WTC11 (cell line): ENCODE results near the gene CNDP1. TPM values are rescaled to one million over a fixed set of nuclear protein-coding genes. Genes with fewer than 3 reads are reported as not detected.

Source experiments
- ATAC-seq: fragments of 200-7000 bp; cut with Tn5 transposase; 2 replicates; pipeline ENCODE4 v1.10.0; 2021; ENCODE audit warnings: mild to moderate bottlenecking, moderate library complexity
- CTCF ChIA-PET: fragments of 300-600 bp; sonication (Branson Sonifier 250); formaldehyde crosslinking; loops from one replicate; lab custom pipeline; 2021; ENCODE audit warnings: antibody characterized with exemption; lab: Charles Lee
- POLR2A ChIA-PET: fragments of 350-600 bp; sonication (Branson Sonifier 250); formaldehyde crosslinking; loops from one replicate; lab custom pipeline; 2021; ENCODE audit warnings: antibody characterized with exemption; lab: Charles Lee
- DNase-seq: peaks from one replicate; pipeline ENCODE4 v3.0.0; 2021; ENCODE audit warnings: low spot score
- H3K27ac Mint-ChIP-seq: 2 replicates; pipeline ENCODE4 v1.8.0; 2021; ENCODE audit warnings: mixed read lengths
- H3K27me3 Mint-ChIP-seq: 2 replicates; pipeline ENCODE4 v1.8.0; 2021; ENCODE audit warnings: low read depth, mild to moderate bottlenecking, moderate library complexity, mixed read lengths
- H3K36me3 Mint-ChIP-seq: 2 replicates; pipeline ENCODE4 v1.8.0; 2021; ENCODE audit warnings: mixed read lengths
- H3K4me1 Mint-ChIP-seq: 2 replicates; pipeline ENCODE4 v1.8.0; 2022; ENCODE audit warnings: mixed read lengths
- H3K4me3 Mint-ChIP-seq: 2 replicates; pipeline ENCODE4 v1.8.0; 2021; ENCODE audit warnings: mild to moderate bottlenecking, moderate library complexity, mixed read lengths
- H3K9me3 Mint-ChIP-seq: 2 replicates; pipeline ENCODE4 v1.8.0; 2021; ENCODE audit warnings: mixed read lengths
- ARID4B ChIP-seq: sonication (generic); formaldehyde crosslinking; IDR thresholded peaks from 2 replicates; pipeline ENCODE4 v1.8.0; 2023; ENCODE audit warnings: missing genetic modification reagents, mild to moderate bottlenecking, borderline replicate concordance
- ATF2 ChIP-seq: sonication (generic); formaldehyde crosslinking; IDR thresholded peaks from 2 replicates; pipeline ENCODE4 v1.8.1; 2022; ENCODE audit warnings: low read depth, missing genetic modification reagents, borderline replicate concordance
- CREM ChIP-seq: sonication (generic); formaldehyde crosslinking; IDR thresholded peaks from 2 replicates; pipeline ENCODE4 v1.8.1; 2022; ENCODE audit warnings: mild to moderate bottlenecking, missing genetic modification reagents, moderate library complexity
- E2F4 ChIP-seq: sonication (generic); formaldehyde crosslinking; IDR thresholded peaks from 2 replicates; pipeline ENCODE4 v1.8.1; 2022; ENCODE audit warnings: low read depth, mild to moderate bottlenecking, moderate library complexity, missing genetic modification reagents, borderline replicate concordance
- EMX1 ChIP-seq: fragments of 250-450 bp; sonication (Bioruptor Pico); IDR thresholded peaks from 2 replicates; pipeline ENCODE4 v1.8.0; 2021; ENCODE audit warnings: mild to moderate bottlenecking
- FOXK1 ChIP-seq: sonication (generic); formaldehyde crosslinking; IDR thresholded peaks from 2 replicates; pipeline ENCODE4 v1.8.0; 2022; ENCODE audit warnings: mild to moderate bottlenecking, moderate library complexity, missing genetic modification reagents
- FOXP4 ChIP-seq: sonication (generic); formaldehyde crosslinking; IDR thresholded peaks from 2 replicates; pipeline ENCODE4 v1.8.0; 2022; ENCODE audit warnings: mild to moderate bottlenecking, missing genetic modification reagents
- JAZF1 ChIP-seq: fragments of 250-450 bp; sonication (Bioruptor Pico); IDR thresholded peaks from 2 replicates; pipeline ENCODE4 v1.9.0; 2021; ENCODE audit warnings: moderate library complexity, mild to moderate bottlenecking, inconsistent platforms
- KAT7 ChIP-seq: sonication (generic); formaldehyde crosslinking; IDR thresholded peaks from 2 replicates; pipeline ENCODE4 v1.8.1; 2023; ENCODE audit warnings: missing genetic modification reagents, mild to moderate bottlenecking, borderline replicate concordance
- NFE2L1 ChIP-seq: sonication (generic); formaldehyde crosslinking; IDR thresholded peaks from 2 replicates; pipeline ENCODE4 v1.8.1; 2023; ENCODE audit warnings: missing genetic modification reagents
- NR2C2 ChIP-seq: sonication (generic); formaldehyde crosslinking; IDR thresholded peaks from 2 replicates; pipeline ENCODE4 v1.8.0; 2022; ENCODE audit warnings: mild to moderate bottlenecking, missing genetic modification reagents
- SOX15 ChIP-seq: fragments of 250-450 bp; sonication (Bioruptor Pico); IDR thresholded peaks from 2 replicates; pipeline ENCODE4 v1.9.0; 2021; ENCODE audit warnings: mild to moderate bottlenecking
- TCF7 ChIP-seq: sonication (generic); formaldehyde crosslinking; IDR thresholded peaks from 2 replicates; pipeline ENCODE4 v1.8.0; 2022; ENCODE audit warnings: mild to moderate bottlenecking, low read depth, missing genetic modification reagents, moderate library complexity
- TEAD1 ChIP-seq: sonication (generic); formaldehyde crosslinking; IDR thresholded peaks from 2 replicates; pipeline ENCODE4 v1.8.0; 2022; ENCODE audit warnings: mild to moderate bottlenecking, missing genetic modification reagents
- ZNF219 ChIP-seq: sonication (generic); formaldehyde crosslinking; IDR thresholded peaks from 2 replicates; pipeline ENCODE4 v1.8.0; 2023; ENCODE audit warnings: missing genetic modification reagents, mild to moderate bottlenecking, borderline replicate concordance
- ZNF425 ChIP-seq: fragments of 250-450 bp; sonication (Bioruptor Pico); conservative IDR thresholded peaks from 2 replicates; pipeline ENCODE4 v1.9.0; 2021; ENCODE audit warnings: mild to moderate bottlenecking
- ZNF512 ChIP-seq: sonication (generic); formaldehyde crosslinking; IDR thresholded peaks from 2 replicates; pipeline ENCODE4 v1.8.1; 2022; ENCODE audit warnings: missing genetic modification reagents, borderline replicate concordance
- ZSCAN18 ChIP-seq: fragments of 250-450 bp; sonication (Bioruptor Pico); IDR thresholded peaks from 2 replicates; pipeline ENCODE4 v2.1.2; 2022; ENCODE audit warnings: mild to moderate bottlenecking, moderate library complexity
- total RNA-seq: library from RNA; stranded (reverse); gene quantifications from 3 replicates; pipeline ENCODE4 v1.2.3, GENCODE V29; 2021

CNDP1 gene
- total RNA-seq, 1 experiment from 2014 or later: 0.28 TPM

GRCh38 chr18:74488864-74489263 lies 45.4 kb upstream of the CNDP1 start:
- Mint-ChIP-seq H3K9me3 (peaks cover 12% of the 10 kb centered on the region), H3K27me3 (no peaks in the 10 kb centered on the region; the same call in 1 of the 2 replicates), H3K27ac (no peak overlapping the region), H3K36me3 (no peaks in the 10 kb centered on the region; the same call in 1 of the 2 replicates), H3K4me3 (no peak overlapping the region), H3K4me1 (peaks cover 8% of the 10 kb centered on the region; the same call in 1 of the 2 replicates)
- TF ChIP-seq SOX15 (no peak), NFE2L1 (no peak), ZNF512 (CRISPR knock-in tag) (no peak), FOXP4 (CRISPR knock-in tag) (no peak), JAZF1 (CRISPR knock-in tag) (no peak), FOXK1 (CRISPR knock-in tag) (no peak), NR2C2 (CRISPR knock-in tag) (no peak), ZNF219 (CRISPR knock-in tag) (no peak), CREM (no peak)
- ATAC-seq: no peak
- ChIA-PET CTCF (no interaction called here), POLR2A (no interaction called here)
- no peak for DNase-seq

- H3K4me3 Mint-ChIP-seq: no peak overlapping the region
- H3K36me3 Mint-ChIP-seq: no peaks in the 10 kb centered on the region; the same call in 1 of the 2 replicates
- peaks cover 12% of the 10 kb centered on the region for H3K9me3 Mint-ChIP-seq
- no peaks in the 10 kb centered on the region; the same call in 1 of the 2 replicates for H3K27me3 Mint-ChIP-seq
- CTCF ChIA-PET: no interaction called here
- no peak for ATAC-seq
- H3K4me1 Mint-ChIP-seq: peaks cover 8% of the 10 kb centered on the region; the same call in 1 of the 2 replicates
- DNase-seq: no peak
- H3K27ac Mint-ChIP-seq: no peak overlapping the region
- POLR2A ChIA-PET: no interaction called here
- no peak for TF ChIP-seq KAT7
- TF ChIP-seq NFE2L1: no peak
- TF ChIP-seq ATF2 (CRISPR knock-in tag): no peak
- TF ChIP-seq ZSCAN18: no peak
- no peak for TF ChIP-seq ARID4B (CRISPR knock-in tag)
- no peak for TF ChIP-seq ZNF425
- no peak for TF ChIP-seq EMX1 (CRISPR knock-in tag)
- no peak for TF ChIP-seq FOXP4 (CRISPR knock-in tag)
- TF ChIP-seq TCF7 (CRISPR knock-in tag): no peak
- TF ChIP-seq TEAD1 (CRISPR knock-in tag): no peak
- TF ChIP-seq E2F4 (CRISPR knock-in tag): no peak
Measured at GRCh38 chr18:74489676-74490075, 44.6 kb upstream of the CNDP1 start.
